HK-2 (cell line): Measurements from ENCODE around the gene SERPINA9.
"Not testable (repeated sequence)": the region's sequence is repeated elsewhere in the genome, so short reads cannot be mapped to it uniquely, and the experiment has no call there.

Experiments used
- DNase-seq: peaks from one replicate; pipeline ENCODE4 v3.0.0-alpha.2; 2018; ENCODE audit not compliant: unreplicated experiment

Gene SERPINA9, protein sequence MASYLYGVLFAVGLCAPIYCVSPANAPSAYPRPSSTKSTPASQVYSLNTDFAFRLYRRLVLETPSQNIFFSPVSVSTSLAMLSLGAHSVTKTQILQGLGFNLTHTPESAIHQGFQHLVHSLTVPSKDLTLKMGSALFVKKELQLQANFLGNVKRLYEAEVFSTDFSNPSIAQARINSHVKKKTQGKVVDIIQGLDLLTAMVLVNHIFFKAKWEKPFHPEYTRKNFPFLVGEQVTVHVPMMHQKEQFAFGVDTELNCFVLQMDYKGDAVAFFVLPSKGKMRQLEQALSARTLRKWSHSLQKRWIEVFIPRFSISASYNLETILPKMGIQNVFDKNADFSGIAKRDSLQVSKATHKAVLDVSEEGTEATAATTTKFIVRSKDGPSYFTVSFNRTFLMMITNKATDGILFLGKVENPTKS

DNA sequence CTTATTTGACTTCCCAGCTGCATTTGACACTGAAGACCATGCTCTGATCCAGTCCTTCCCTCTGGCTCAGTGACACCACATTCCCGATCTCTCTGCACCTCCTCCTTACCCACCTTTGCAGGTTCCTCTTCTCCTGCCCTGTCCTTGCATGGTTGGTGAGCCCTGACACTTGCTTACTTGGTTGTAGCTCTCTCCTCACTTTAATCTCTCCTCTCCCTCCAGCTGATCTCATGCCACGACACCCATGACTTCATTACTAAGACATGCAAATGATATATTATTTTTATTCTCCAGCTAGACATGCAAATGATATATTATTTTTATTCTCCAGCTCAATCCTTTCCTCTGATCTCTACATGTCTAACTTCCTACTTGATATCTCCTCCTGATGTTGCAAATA lies at the start of gene SERPINA9:
SERPINA9 (minus strand) TSS at position 175 of the 400 bp plus-strand sequence. CDS start 6,357 bp downstream, outside the sequence.
- no peak for DNase-seq

DNA sequence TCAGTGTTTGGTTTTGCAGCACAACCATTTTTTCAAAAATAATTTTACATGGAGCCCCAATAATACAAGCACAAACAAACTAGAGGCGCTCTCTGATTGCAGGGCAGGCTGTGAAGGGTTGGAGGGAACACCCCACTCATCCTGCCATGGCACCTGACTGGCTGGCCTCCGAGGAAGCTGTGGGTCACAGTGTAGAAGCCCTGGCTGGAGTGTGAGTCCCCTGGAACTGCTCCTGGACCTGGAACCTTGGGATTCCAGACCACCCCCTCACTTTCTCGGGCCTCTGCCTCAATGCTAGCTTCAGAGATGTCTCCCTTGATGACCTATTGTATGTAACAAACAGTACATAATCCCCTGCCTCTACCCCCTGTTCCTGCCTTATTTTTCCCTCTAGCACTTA lies 48.1 kb upstream of the SERPINA9 start:
- DNase-seq: no peak

DNA sequence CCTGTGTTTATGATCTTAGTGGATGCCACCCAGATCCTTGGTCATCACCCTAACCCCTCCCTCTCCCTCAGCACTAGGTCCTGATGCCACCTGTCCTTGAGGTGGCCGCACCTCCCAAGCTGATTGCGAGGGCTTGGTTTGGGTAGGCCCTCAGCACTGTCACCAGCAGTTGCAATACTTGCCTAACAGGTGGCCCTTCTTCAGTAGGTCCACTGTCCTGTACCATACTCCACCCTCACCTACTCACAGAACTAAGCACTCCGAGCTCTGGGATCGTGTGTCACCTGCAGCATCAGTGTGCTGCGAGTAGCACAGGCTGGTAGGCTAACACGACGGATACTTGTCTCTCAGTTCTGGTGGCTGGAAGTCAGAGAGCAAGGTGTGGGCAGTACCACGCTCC lies 47.3 kb upstream of the SERPINA9 start:
- no peak for DNase-seq

DNA sequence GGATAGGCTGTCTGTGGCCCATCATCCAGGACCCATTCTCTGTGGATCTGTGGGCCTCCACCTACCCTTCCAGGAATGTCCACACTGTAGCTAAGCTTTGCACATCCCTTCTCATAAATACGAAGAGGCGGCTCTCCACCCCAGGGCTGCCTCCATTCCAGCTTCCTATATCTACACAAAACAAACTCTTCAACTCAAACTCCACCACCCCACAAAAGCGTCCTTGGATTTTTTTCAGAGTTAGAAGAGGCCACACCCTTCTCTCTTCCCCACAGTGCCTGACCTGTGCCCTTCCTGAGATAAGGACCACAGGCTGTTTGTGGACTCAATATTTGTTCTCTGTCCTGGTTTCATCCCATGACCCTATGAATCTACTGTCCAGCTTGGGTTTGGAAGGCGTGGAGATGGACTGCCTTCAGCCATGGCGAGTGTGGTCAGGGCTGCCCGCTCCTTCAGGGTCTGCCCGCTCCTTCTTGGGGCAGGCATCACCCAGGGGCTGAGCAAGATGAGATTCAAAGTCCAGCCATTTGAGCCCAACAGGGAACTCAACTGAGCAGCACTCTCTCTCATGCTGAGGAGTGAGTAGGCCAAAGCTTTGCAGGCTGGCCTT lies 46.2 kb upstream of the SERPINA9 start:
- DNase-seq: no peak

DNA sequence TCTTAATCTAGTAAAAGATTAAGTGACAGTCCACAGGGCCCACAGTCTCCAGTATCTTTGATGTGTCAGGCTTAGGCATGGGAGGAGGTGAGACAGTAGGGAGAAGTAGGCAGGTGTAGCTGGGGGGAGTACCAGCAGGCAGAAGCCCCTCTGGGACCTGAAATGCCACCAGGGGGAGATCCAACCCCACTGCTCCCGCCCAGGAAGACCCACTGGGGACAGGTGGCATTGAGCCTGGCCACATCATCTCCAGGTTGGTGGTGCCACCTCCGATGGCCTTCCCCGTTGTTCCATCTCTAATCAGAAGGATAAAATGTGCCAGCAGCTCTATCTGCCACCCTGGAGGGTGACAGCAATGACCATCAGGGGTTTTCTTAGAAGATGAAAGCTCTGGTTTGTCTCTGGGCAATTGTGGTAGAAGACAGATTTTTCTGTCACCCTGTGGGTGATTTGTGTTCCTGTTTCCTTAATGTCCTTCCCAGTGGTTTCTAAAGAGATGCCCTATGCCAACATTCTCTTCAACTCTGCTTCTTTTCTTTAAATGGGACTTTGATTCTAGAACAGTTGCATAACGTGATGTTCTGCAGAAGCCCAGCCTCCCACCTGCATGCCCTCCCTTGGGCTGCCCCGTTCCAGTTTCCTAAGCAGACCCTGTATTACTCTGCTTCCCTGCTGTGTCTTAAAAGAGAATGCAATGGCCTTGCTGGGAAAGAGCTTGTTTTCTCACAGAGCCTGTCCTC lies 45.5 kb upstream of the SERPINA9 start:
- no peak for DNase-seq

DNA sequence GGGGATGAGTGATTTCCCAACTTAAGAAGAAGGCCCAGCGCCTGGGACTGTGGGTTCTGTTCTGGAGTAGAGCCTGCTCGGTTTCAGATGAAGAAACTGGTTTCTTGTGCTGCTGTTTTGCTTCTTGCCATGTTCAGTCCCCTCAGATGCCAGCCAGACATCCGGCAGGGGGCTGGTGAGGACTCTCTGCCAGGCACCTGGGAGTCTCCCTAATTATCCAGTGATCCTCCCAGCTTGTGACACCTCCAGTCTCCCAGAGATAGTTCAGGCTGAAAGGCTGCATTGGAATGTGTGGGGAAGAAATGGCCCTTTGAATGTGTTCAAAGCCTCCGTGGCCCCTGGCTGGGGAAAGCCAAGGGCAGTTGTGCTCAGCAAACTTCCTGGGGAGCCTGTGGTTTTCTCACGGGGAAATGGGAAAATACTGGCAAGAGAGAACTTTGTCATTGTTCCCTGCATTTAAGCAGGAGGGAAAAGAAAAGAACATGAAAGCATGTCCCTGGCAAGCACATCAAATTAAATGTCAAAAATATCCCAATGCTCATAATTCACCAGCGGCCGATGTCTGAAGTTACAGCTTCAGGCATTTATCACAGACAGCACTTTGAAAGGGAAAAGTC lies 41.8 kb upstream of the SERPINA9 start:
- no peak for DNase-seq

DNA sequence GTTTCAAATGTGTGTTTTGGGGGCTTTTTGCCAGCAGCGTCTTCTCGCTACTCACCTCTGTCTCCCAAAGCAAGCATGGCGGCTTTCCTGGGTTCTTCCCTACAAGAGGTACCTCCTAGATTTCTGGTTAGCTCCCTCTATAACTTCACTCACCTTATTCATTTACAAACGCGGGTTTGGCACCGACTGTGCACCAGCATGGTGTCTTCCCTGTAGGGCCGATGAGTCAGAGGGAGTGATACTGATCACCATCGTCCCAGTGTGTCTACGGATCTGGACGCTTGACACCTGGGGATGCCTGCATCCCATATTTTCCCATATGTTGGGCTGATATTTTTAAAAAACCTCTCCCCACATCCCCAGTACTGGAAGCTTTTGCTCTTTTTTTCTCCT lies 41.2 kb upstream of the SERPINA9 start:
- no peak for DNase-seq

DNA sequence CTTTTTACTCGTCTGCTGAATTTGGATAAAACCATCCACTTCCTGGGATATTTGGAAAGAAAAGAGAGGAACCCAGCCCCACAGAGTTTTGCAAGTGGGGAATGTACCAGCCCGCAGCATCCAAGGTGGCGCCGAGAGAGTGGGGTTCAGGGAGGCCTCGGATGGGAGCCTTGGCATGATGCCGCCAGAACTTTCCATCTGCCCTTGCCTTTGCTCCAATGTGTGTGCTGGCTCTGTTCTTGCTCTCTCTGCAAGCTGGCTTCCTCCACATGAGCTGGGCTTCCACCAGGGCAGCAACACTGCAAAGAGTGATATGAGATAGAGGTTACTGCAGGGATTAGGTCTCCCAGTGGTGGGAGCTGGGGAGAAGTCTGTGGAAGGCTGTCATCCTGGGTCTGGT lies 39.9 kb upstream of the SERPINA9 start:
- DNase-seq: no peak

DNA sequence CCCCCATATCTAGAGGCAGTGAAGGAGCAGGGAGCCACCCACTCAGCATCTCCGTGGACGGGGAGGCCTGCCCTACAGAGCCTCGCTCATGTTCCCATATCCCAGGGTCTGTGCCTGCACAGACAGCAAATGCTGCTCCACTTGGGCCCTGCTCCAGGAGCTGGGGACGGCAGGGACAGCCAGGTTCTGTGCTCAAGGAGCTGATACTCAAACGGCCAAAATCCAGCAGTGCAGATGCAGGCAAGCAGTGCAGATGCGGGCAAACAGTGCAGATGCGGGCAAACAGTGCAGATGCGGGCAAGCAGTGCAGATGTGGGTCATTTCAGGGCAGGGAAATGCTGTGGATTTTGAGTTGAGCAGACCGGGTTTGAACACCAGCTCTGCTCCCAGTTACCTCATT lies 39.4 kb upstream of the SERPINA9 start:
- DNase-seq: no peak

DNA sequence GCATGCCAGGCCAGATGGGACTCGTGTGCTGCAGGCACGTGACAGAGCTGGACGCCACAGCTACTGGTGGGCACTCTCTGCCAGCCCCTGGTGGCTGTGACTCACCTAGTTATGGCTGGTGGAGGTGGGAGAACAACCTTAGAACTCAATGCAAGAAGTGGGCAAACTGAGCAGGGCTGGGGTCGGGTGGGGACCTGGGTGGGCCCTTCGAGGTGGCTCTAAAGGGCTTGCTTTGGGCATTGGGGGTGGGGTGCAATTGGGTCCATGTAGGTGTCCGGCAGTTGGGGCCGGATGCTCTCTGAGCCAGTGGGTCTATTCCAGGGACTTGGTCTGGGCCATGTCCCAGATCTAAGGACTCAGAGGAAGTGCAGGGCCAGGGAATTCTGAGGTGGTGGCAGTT lies 38.4 kb upstream of the SERPINA9 start:
- no peak for DNase-seq

DNA sequence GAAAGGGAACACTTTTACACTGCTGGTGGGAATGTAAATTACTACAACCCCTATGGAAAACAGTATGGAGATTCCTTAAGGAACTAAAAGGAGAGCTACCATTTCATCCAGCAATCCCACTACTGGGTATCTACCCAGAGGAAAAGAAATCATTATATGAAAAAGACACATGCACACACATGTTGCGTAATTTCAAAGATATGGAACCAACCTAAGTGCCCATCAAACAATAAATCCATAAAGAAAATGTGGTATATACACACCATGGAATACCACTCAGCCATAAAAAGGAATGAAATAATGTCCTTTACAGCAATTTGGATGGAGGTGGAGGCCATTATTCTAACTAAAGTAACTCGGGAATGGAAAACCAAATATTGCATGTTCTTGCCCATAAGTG lies 34.5 kb upstream of the SERPINA9 start:
- not testable (repeated sequence) for DNase-seq

DNA sequence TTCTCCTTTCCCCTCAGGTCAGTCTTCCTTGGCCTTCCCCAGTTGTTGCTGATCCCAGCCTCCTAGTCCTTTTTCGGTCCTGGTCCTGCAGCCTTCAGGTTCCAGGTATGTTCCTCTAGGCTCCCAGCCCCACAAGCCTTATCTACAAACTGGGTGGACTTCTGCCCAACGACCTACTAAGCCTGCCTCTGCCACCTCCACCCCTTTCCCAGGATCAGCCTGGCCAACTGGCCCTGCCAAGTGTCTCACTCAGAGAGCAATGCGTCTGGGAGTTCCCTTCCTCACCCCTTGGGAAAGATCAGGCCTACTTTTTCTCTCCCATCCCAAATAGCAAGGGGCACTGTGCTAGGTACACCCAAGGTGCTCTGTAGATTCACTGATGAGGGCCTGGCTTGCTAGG lies 33.4 kb upstream of the SERPINA9 start, which contains the start of gene SERPINA12:
SERPINA12 (minus strand) TSS at position 114 of the 400 bp plus-strand sequence. CDS start 11,072 bp downstream, outside the sequence.
- no peak for DNase-seq

DNA sequence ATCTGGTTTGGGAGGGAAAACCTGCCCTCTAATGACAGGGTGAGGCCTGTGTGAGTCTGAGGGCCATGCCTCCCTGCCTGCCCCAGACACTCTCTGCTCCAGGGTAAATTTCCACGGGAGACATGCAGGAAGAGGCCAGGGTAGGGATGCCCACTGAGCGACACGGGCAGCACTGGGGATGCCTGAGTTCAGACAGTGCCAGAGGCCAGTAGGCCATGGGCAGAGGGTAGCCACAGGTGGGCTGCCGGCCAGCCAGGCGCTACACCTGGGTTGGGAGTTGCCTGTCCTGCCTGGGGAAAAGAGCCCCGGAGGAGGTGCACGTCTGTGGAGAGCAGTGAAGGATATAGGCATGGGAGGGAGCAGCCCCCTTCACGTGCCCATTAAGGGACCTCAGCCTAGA lies 29.6 kb upstream of the SERPINA9 start:
- DNase-seq: no peak

DNA sequence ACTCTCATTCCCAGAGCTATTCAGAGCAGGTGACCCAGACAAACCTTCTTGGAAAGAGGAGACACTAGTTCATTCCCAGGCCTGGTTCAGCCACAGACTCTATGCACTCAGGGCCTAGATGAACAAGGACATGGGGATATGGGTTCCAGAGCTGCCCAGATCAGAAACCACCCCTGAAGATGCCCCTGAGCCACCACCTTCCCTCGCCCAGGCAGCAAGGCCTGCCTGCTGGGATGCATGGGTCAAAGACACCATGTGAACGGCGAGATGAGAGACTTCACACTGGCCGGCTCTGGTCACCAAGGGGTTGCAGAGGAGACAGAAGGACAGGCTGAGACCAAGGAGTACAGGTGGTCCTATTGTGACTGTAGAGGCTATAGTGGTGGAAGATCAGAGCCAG lies 29.2 kb upstream of the SERPINA9 start:
- DNase-seq: no peak

DNA sequence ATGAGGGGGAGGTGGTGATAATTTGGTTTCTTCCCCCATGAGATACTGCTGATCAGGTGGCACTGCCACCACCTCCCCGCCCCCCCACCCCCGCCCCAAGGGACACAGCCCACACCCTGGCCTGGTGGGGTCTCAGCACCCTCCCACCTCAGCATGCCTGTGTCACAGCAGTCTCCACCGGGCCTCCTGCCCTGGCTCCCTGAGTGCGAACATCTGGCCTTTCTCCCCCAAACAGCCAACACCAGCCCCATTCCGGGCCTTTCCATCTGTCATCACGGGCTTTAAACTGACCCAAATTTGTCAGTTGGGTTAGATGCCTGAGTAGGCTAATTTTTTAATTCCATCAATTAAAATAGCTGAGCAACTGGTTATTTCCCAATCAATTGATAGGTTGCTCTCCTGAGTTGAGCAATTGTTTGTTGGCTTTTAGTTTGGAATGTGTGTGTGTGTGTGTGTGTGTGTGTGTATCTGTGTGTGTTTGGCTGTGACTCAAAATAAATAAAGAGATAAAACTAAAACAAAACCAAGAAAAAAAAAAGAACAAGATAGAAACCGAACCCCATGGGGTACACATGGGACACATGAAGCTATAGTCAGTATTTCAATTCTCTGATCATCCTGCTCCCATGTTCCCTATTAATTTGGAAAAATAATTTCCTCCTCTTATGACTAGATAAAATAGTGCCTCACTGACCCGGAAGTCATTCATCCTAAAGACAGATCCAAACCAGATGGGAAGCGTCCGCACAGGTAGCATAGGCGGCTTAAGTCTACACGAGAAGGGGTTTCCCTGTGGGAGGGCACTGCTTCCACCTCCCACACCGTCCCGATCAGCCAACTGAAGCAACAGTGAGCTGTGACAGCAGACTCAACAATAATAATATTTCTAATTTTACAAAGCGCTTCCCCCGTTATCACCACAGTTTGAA lies 25.9 kb upstream of the SERPINA9 start:
- DNase-seq: no peak

DNA sequence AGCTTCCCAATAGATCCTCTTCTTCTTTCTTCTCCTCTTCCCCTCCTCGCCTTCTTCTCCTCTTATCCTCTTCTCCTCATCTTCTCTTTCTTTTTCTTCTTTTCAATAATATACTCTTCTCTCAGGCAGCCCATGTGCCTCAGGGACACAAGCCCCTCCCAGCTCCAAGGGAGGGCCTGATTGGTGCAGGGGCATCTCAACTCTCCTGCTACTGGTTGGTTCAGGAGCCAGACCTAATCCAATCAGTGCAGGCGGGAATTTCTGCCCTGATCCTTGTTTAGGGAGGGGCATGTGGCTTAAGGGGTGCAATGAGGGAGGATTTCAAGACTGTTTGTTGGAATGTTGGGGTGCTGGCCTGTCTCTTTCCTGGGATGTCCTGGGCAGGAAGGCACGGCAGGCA lies 24.3 kb upstream of the SERPINA9 start:
- no peak for DNase-seq

DNA sequence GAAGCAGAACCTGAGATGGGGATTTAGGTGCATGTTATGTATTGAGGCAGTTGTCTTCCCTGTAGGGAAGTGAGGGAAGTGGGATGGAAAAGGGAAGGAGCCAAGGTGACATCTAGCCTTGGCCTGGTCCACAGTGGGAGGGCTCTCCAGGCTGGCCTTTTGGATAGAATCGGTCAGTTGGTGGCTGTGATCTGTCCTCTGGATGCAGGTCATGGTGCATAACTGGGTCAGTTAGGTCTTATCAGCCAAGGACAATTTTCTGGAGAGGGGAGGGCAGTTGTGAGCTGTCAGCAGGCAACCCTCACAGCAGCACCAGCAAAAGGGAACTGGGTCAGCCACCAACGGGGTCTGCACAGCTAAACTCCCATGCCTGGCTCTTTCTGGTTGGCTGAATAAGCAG lies 23.7 kb upstream of the SERPINA9 start:
- DNase-seq: no peak

DNA sequence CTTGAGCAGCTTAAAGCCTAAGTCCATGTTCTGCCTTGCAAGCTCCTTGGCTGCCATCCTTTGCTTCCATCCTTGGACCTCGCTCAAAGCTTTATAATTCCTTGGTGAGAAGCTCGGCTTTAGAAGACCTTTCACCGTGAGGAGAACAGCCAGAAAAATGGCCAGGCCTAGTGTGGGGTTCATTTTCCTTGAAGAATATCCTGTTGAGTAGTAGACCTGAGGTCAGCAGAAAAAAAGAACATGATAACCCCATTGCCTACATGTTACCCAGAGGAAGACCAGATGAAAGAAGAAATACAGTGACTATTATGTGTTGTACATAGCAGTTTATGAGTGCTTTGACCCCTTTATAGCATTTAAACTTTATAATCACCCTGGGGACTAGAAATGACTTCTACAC lies 22.2 kb upstream of the SERPINA9 start:
- DNase-seq: no peak

DNA sequence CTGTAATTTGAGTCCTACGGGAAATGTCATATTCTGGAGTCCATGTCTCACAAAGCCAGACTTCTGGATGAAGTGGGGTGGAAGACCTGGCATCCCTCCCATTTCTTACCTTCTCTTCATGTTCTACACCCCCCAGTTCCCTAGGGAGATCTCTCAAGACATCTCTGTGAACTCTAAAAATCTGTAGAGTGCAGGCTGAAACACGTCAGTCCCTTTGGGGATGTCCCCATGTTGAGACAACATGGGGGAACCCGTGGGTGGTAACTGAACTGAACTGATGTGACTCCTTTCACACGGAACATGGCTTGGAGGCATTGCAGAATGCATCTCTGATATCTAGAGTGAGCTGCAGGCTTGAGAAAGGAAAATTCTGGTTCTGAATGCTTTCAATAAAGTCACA lies 18.1 kb upstream of the SERPINA9 start:
- DNase-seq: no peak

DNA sequence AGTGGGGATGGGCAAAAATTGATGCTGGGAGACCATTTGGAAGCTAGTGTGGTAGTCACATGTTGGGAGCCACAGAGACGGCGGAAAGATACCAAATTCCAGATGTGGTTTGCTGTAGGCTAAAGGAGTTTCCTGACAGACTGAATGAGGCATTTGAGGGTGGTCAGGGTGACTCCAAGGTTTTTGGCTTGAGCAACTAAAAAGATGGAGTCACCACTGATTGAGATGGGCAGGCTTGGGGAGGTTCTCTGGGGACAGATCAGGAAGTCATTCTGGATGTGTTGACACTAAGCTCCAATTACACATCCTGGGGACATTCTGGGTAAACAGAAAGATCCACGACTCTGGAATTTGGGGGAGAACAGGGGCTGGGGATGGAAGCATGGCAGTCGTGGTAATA lies 15.5 kb upstream of the SERPINA9 start:
- no peak for DNase-seq

DNA sequence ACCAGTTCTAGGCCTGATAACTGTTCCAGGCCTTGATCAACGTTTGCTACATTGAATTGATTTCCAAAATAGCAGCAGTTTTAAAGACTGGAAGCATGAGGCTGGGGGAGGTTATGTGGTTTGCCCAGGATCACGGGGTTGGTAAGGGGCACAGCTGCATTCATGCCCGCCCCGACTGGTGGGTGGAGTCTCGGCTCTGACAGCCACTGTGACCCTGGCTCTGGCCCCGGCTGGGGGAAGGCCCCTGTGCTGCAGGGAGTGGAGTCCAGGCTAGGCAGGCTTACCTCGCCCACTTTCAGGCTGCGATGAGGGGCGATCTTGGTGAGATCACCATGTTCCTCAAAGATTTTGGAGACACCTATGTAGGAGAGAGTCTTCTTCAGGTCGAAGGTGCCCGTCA lies 13.3 kb upstream of the SERPINA9 start:
- DNase-seq: no peak
